Activated CD4-positive, alpha-beta T cell treated with anti-CD3 and anti-CD28 coated beads, Interleukin-2, amount 10 ng/mL, durations not matched to agents 7 days and 5 days (primary cell): ENCODE data around the gene AZU1. TPM values are rescaled to one million over a fixed set of nuclear protein-coding genes. Genes with fewer than 3 reads are reported as not detected.

Experiments used
- CTCF ChIA-PET: fragments of 350-600 bp; sonication (Branson Sonifier 250); formaldehyde crosslinking; loops from one replicate; lab custom pipeline; 2021; ENCODE audit warnings: antibody characterized with exemption; lab: Charles Lee
- POLR2A ChIA-PET: fragments of 350-600 bp; sonication (Branson Sonifier 250); formaldehyde crosslinking; loops from one replicate; lab custom pipeline; 2021; ENCODE audit warnings: antibody characterized with exemption; lab: Charles Lee
- DNase-seq: peaks from one replicate; pipeline ENCODE4 v3.0.0-alpha.2; 2020
- H3K27ac Mint-ChIP-seq: one replicate; pipeline ENCODE4 v1.8.0; 2021; ENCODE audit warnings: mild to moderate bottlenecking, moderate library complexity, mixed read lengths
- H3K27me3 Mint-ChIP-seq: one replicate; pipeline ENCODE4 v1.8.0; 2021; ENCODE audit warnings: mixed read lengths
- H3K36me3 Mint-ChIP-seq: one replicate; pipeline ENCODE4 v1.8.0; 2021; ENCODE audit warnings: low read depth, mixed read lengths
- H3K4me1 Mint-ChIP-seq: one replicate; pipeline ENCODE4 v1.8.0; 2021; ENCODE audit warnings: mixed read lengths
- H3K4me3 Mint-ChIP-seq: one replicate; pipeline ENCODE4 v1.8.0; 2021; ENCODE audit warnings: mild to moderate bottlenecking, moderate library complexity, mixed read lengths
- H3K9me3 Mint-ChIP-seq: one replicate; pipeline ENCODE4 v1.8.0; 2021; ENCODE audit warnings: mixed read lengths
- total RNA-seq, 2 experiments: library from RNA; stranded (reverse); gene quantifications; one replicate each; pipeline ENCODE4 v1.2.3, GENCODE V29; 2021

The AZU1 gene
- total RNA-seq, 2 experiments from 2014 or later: not detected

DNA sequence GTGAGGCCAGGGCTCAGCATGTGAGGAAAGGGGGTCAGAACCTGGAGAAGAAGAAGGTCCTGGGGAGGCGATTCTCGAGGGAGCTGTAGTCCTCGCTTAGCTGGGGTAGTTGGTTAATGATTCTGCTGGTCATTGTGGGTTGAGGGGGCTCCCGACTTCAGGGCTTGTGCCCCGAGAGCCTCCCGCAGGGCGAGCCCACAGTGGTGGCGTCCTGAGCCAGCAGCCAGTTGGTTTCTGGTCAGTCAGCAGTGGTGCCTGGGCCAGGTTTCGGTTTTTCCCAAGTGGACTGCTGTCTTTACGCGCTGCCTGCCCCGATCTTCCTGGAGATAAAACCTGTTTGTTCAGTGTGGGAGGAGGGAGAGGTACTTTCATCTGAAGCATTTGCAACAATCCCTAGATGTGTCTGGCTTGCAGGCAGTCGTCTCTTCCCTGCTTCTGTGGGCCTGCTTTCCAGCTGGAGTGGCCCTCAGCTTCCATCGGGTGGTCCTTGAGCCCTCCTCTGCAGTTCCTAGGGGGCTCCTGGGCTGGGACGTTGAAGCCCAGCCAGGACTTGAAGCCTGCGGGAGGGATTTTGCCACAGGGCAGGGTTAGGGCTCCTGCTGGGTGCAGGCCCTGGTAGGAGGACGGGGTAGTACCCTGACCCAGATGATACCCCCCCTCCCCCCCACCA, 27.1 kb upstream of the AZU1 start:
- Mint-ChIP-seq H3K4me1 (peaks cover 40% of the 10 kb centered on the region), H3K27me3 (no peaks in the 10 kb centered on the region), H3K4me3 (peak overlapping the region; percentile 90), H3K27ac (peak overlapping the region; percentile 80), H3K36me3 (peaks cover 44% of the 10 kb centered on the region), H3K9me3 (no peaks in the 10 kb centered on the region)
- ChIA-PET POLR2A (interaction anchor here (0.7 kb wide), 1 partner anchor 93 kb away, joined by 3 read pairs; no protein-coding TSS in a partner anchor), CTCF (interaction anchor here (2.1 kb wide), 1 partner anchor 8 kb away, joined by 6 read pairs; no protein-coding TSS in a partner anchor)
- DNase-seq: no peak

DNA sequence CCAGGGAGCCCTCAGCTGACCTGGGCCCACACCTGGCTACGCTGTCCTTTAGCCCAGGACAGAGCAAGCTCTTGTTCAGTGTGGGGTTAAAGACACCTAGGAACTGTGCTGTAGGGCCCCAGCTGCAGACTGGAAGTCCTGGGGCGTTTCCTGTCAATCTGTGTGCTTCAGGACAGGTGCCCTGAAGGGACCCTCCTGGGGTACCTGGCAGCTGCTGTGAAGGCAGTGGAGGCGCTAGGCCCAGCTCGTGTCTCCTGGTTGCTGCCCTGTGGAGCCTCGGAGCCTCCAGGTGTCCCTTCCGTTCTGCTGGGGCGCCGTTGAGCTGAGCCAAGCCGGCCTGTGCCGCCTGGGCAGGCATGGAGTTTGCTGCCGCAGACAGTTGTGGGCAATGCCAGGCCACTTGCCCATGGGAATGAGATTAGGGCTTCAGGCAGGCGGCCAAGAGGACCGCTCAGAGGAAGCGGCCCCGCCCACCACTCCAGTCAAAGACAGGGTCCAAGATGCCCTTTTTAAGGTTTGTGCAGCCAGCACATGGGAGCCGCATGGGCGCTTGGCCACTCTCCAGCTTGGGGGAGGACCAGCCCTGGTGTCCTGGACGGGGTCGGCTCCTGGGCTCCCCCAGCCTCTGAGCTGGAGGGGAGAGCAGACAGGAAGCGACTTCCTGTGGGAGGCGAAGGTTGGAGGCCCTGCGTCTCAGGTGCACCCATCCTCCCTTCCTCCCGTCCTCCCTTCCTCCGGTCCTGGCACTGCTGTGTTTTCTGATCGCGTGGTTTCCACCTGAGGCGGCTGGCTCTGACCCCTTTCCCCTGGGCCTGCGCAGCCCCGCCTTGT, 26.4 kb upstream of the AZU1 start:
- H3K27ac Mint-ChIP-seq: peak overlapping the region; percentile 36
- ChIA-PET CTCF (interaction anchor here (0.6 to 1.6 kb wide), 2 partner anchors 10 to 18 kb away, joined by 3 to 4 read pairs; no protein-coding TSS in a partner anchor), POLR2A (no interaction called here)
- DNase-seq: no peak
- peaks cover 40% of the 10 kb centered on the region for H3K4me1 Mint-ChIP-seq
- no peaks in the 10 kb centered on the region for H3K9me3 Mint-ChIP-seq
- H3K4me3 Mint-ChIP-seq: peak overlapping the region; percentile 60
- no peaks in the 10 kb centered on the region for H3K27me3 Mint-ChIP-seq
- peaks cover 44% of the 10 kb centered on the region for H3K36me3 Mint-ChIP-seq

DNA sequence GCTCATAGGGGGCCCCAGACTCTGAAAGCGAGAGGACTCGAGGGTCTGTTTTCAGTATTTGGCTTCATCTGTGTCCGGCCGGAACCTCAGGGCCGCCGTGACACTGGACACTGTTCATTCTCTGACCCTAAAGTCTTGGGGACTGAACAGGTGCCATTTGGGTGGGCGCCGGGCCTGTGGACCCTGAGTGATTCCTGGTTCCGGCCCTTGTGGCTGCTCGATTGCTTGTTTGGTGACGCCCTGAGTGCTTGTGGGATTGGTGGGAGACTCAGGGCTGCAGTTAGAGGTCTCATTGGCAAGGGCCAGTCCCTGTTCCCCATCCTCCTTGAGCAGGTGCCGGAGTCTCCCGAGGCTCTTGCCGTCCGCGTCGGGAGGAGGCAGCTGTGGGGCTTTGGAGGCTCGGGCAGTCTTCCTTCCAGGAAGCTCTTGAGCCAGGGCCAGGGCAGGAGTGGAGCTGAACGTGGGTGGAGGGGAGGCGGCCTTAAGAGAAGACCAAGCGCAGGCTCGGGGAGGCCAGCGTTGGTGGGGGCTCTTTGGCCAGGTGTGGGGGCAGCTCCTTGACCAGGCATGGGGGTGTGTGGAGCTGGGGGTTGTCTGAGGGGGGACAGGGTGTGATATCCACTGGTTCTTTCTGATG, 25.7 kb upstream of the AZU1 start:
- ChIA-PET POLR2A (no interaction called here), CTCF (interaction anchor here (0.6 to 1.6 kb wide), 2 partner anchors 9 to 19 kb away, joined by 3 to 4 read pairs; no protein-coding TSS in a partner anchor)
- H3K9me3 Mint-ChIP-seq: no peaks in the 10 kb centered on the region
- H3K36me3 Mint-ChIP-seq: peaks cover 45% of the 10 kb centered on the region
- no peaks in the 10 kb centered on the region for H3K27me3 Mint-ChIP-seq
- H3K27ac Mint-ChIP-seq: no peak overlapping the region
- no peak for DNase-seq
- H3K4me1 Mint-ChIP-seq: peaks cover 37% of the 10 kb centered on the region
- H3K4me3 Mint-ChIP-seq: peak overlapping the region; percentile 60

DNA sequence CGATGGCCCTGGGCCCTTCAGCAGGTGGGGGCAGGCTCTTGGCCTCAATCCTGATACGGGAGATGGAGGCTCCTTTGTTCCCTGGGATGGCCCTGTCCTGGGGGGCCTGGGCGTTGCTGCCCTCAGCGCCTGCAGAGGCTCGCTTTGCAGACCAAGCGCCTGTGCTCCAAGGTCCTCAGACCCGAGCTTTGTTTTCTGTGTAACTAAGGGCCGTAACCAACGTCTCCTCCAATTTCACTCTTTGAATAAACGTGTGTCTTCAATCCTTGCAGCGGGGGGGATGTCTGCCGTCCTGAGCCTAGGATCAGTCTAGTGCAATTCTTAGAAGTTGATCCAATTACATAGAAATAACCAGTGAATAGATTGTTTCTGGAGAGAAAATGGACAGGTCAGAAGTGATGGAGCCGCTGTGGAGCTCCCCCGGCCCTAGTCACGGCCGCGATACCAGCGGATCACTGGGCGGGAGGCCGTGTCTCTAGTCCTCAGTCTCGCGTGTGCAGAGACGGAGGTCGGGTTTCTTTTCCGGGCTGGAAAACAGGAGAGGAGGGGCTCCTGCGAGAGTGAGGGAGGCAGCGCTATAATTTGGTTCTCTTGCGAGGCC, 25.0 kb upstream of the AZU1 start:
- Mint-ChIP-seq H3K4me1 (peaks cover 41% of the 10 kb centered on the region), H3K9me3 (no peaks in the 10 kb centered on the region), H3K4me3 (no peak overlapping the region), H3K27ac (peak overlapping the region; percentile 75), H3K36me3 (peaks cover 51% of the 10 kb centered on the region), H3K27me3 (no peaks in the 10 kb centered on the region)
- no peak for DNase-seq
- ChIA-PET POLR2A (no interaction called here), CTCF (interaction anchor here (0.9 to 1.6 kb wide), 2 partner anchors 9 to 30 kb away, joined by 3 read pairs; no protein-coding TSS in a partner anchor)

DNA sequence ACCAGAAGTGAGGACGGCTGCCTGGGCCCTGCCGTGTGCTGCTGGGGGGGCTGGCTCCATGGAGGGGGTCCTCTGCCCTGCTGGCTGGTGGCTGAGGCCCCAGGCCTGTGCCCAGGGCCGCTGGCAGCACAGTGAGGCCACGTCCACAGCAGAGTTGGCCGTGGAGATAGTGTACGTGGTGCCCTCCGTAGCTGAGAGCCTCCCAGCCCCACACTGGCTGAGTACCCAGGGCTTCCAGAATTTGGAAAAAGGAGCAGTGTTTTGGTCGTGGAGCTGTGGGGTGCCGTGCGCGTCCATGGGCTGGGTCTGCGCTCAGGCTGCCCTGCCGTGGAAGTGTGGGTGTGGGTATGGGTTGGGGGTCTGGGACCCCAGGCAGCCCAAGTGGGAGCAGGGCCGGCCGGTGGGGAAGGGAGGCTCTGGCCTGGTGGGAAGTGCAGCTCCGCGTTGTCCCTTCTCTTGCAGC, 24.5 kb upstream of the AZU1 start:
- Mint-ChIP-seq H3K27ac (no peak overlapping the region), H3K36me3 (peaks cover 57% of the 10 kb centered on the region), H3K9me3 (no peaks in the 10 kb centered on the region), H3K4me1 (peaks cover 41% of the 10 kb centered on the region), H3K27me3 (no peaks in the 10 kb centered on the region), H3K4me3 (no peak overlapping the region)
- POLR2A ChIA-PET: no interaction called here
- CTCF ChIA-PET: interaction anchor here (0.9 kb wide), 1 partner anchor 30 kb away, joined by 3 read pairs; no protein-coding TSS in a partner anchor
- DNase-seq: no peak

DNA sequence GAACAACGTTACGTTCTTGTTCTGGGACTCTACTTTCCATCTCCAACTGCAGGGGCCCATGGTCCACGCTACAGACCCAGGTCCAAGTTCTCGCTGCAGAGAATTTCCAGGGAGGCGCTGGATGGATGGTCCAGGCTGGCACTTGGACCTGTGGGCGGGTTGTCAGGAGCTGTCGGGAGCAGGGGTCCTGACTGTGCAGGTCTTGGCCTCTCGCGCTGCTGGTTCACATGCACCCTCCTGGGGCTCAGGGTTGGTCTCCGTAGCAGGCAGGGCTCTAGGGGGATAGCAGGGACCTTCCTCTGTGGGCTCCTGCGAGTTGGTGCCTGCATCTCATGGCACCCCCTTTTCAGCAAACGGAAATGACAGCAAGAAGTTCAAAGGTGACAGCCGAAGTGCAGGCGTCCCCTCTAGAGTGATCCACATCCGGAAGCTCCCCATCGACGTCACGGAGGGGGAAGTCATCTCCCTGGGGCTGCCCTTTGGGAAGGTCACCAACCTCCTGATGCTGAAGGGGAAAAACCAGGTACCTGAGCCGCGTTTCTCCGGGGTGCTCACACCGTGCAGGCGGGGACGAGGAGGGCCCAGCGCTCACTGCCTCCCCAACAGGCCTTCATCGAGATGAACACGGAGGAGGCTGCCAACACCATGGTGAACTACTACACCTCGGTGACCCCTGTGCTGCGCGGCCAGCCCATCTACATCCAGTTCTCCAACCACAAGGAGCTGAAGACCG, 23.8 kb upstream of the AZU1 start:
- H3K4me3 Mint-ChIP-seq: no peak overlapping the region
- DNase-seq: no peak
- CTCF ChIA-PET: no interaction called here
- H3K9me3 Mint-ChIP-seq: no peaks in the 10 kb centered on the region
- H3K27ac Mint-ChIP-seq: no peak overlapping the region
- H3K36me3 Mint-ChIP-seq: peaks cover 57% of the 10 kb centered on the region
- POLR2A ChIA-PET: no interaction called here
- H3K4me1 Mint-ChIP-seq: peaks cover 41% of the 10 kb centered on the region
- no peaks in the 10 kb centered on the region for H3K27me3 Mint-ChIP-seq

DNA sequence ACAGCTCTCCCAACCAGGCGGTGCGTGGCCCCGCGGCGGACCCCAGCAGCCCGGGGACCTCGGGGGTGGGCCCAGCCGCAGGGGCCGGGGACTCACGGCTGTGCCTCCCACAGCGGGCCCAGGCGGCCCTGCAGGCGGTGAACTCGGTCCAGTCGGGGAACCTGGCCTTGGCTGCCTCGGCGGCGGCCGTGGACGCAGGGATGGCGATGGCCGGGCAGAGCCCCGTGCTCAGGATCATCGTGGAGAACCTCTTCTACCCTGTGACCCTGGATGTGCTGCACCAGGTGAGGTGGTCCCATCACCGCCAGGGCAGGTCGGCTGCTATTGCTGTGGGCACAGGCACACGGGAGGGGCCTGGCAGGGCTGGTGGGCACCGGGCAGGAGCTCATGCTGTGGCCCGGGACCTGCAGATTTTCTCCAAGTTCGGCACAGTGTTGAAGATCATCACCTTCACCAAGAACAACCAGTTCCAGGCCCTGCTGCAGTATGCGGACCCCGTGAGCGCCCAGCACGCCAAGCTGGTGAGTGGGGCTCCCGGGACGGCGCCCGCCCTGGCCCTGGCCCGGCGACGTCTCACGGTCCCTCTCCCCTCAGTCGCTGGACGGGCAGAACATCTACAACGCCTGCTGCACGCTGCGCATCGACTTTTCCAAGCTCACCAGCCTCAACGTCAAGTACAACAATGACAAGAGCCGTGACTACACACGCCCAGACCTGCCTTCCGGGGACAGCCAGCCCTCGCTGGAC, 23.0 kb upstream of the AZU1 start:
- H3K36me3 Mint-ChIP-seq: peaks cover 53% of the 10 kb centered on the region
- DNase-seq: no peak
- no peaks in the 10 kb centered on the region for H3K27me3 Mint-ChIP-seq

DNA sequence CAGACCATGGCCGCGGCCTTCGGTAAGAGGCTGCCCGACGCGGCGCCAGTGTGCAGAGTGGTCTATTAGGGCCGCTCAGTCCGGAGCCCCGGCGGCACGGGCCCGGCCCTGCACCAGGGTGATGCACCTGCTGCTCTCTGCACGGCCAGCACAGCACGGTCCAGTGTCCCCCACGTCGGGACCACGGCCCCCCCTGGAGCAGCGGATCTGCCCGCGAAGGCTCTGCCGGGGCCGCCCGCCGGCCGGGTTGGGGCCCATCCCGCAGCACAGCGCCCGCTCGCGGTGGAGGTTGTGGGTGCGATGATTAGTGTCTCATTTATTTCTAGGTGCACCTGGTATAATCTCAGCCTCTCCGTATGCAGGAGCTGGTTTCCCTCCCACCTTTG, 22.5 kb upstream of the AZU1 start:
- no peak for DNase-seq
- no peak overlapping the region for H3K4me3 Mint-ChIP-seq
- H3K4me1 Mint-ChIP-seq: peaks cover 30% of the 10 kb centered on the region
- no peaks in the 10 kb centered on the region for H3K9me3 Mint-ChIP-seq
- H3K27ac Mint-ChIP-seq: no peak overlapping the region
- no peaks in the 10 kb centered on the region for H3K27me3 Mint-ChIP-seq
- ChIA-PET POLR2A (no interaction called here), CTCF (no interaction called here)
- H3K36me3 Mint-ChIP-seq: peaks cover 54% of the 10 kb centered on the region

More for the DNA sequence above, 23.0 kb upstream of the AZU1 start:
- H3K4me3 Mint-ChIP-seq: no peak overlapping the region
- ChIA-PET CTCF (no interaction called here), POLR2A (no interaction called here)
- H3K9me3 Mint-ChIP-seq: no peaks in the 10 kb centered on the region
- H3K27ac Mint-ChIP-seq: no peak overlapping the region
- H3K4me1 Mint-ChIP-seq: peaks cover 35% of the 10 kb centered on the region

DNA sequence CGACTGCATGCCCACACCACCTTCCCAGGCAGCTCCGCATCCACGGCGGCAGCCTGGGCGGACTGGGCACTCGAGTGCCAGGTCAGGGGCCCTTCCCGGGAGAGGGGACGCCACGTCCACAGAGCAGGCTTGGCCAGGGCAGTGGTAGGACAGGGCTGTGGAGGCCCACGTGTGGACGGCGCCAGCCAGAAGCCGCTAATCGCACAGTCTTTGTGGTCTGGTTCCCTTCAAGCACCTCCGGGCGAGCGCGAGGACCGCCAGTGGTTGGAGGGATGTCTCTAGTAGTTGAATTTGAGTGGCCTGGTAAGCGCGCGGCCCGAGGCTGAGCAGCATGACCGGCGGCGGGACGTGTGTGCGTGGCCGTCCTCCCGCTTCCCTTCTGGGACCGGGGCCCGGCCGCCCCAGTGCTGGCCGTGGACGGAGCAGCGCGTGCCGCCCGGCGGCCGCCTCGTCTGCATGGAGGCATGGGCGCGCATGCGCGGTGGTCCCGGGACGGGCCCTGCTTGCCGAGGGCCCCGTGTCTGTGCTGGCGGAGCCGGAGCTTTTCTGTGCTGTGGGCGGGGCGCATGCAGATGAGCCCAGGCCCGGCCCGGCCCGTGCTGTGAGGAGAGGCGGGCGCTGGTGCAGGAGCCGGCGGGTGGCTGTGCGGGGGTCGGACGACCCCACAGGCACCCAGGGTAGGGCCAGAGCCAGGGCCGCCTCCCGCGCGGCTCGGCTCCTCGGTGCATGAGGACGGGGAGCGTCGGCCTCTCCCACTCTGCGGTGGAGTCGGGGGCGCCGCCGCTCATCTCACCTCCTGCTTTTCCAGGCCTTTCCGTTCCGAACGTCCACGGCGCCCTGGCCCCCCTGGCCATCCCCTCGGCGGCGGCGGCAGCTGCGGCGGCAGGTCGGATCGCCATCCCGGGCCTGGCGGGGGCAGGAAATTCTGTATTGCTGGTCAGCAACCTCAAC, 21.8 kb upstream of the AZU1 start:
- ChIA-PET POLR2A (no interaction called here), CTCF (no interaction called here)
- Mint-ChIP-seq H3K4me1 (peaks cover 24% of the 10 kb centered on the region), H3K9me3 (no peaks in the 10 kb centered on the region), H3K36me3 (peaks cover 54% of the 10 kb centered on the region), H3K27me3 (no peaks in the 10 kb centered on the region), H3K27ac (no peak overlapping the region), H3K4me3 (no peak overlapping the region)
- no peak for DNase-seq

DNA sequence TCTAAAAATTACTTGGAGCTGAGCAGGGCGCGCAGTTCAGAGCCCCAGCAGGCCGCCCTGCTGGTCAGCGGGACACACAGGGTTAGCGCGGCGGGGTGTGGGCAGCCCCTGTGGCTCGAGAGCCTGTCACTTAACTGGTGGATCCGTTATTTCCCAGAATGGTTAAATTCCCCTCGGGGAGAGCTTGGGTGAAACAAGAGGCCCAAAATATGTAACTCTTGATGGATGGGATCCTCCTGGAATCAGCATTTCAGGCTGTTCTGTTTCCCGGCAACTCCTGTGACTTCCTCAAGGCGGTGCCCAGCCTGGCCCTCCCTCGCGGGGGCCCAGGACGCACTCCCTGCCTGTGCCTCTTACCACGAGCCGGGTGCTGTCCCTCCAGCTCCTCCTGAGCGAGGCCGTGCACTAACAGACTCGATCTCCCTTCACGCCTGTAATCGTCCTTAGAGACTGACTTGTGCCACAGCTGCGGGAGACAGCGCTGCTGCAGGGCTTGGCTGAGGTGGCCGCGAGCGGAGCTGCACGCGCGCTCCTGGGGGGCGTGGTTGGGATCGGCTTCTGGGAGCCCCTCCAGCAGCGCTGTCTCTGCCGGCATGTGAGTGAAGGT, 20.7 kb upstream of the AZU1 start:
- Mint-ChIP-seq H3K4me3 (no peak overlapping the region), H3K27ac (no peak overlapping the region), H3K36me3 (peaks cover 57% of the 10 kb centered on the region), H3K9me3 (no peaks in the 10 kb centered on the region), H3K27me3 (no peaks in the 10 kb centered on the region), H3K4me1 (peaks cover 14% of the 10 kb centered on the region)
- POLR2A ChIA-PET: no interaction called here
- CTCF ChIA-PET: no interaction called here
- no peak for DNase-seq
